ENCODE data around the gene AP3B1.

DNA sequence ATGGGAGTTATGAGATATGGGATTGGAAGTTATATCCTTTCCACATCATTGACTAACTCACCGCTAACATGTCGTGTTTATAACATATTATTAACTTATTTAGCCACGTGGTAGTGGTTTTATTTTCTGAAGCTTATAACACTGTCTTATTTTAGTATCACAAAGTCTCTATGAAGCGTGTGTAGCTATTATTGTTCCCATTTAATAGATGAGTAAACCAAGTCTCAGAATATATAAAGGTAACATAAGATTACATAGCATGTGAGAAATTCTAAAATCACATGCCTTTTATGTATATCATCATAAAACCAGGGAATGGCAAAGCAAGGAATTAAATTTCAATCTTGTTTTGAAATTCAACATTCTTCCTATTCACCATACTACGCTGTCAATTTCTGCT, 15.3 kb downstream of the AP3B1 start:
- TF ChIP-seq CTCF (IDR thresholded peaks at IDR 0.05; ENCODE audit: low read length) (no peak), EZH2 (IDR thresholded peaks at IDR 0.05; ENCODE audit: borderline replicate concordance, low read length) (no peak)

Data from OCI-LY1 (cell line).